ENCODE results near the gene ZNF688.
A peak's percentile ranks its signal among the peaks of the same experiment; 100 is the strongest.
"Not testable (repeated sequence)": the region's sequence is repeated elsewhere in the genome, so short reads cannot be mapped to it uniquely, and the experiment has no call there.

The ZNF688 gene

DNA sequence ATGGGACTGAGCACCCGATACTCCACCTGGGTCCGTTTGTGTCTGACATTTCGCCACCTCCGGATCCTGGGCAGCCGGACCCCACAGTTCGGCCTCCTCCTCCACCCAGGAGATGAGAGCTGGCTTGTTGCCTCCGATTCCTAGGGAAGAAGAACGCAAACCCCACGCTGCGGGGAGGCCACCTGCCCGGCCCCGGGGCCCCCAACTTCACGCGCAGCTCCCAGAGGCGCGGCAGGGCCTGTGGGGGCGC lies 13.9 kb downstream of the ZNF688 start:
- no peak for DNase-seq (ENCODE audit: low spot score)

GRCh38 chr16:30556125-30556473 lies 15.4 kb downstream of the ZNF688 start:
- no peak for DNase-seq (ENCODE audit: low spot score)

GRCh38 chr16:30555315-30556124 lies 16.0 kb downstream of the ZNF688 start:
- DNase-seq (ENCODE audit: low spot score) = no peak

GRCh38 chr16:30554557-30555314 lies 16.8 kb downstream of the ZNF688 start:
- DNase-seq (ENCODE audit: low spot score) = peak; percentile 66

- no peak for DNase-seq (ENCODE audit: low spot score)
These were observed 18.1 kb downstream of the ZNF688 start for GRCh38 chr16:30553393-30553899.

- DNase-seq (ENCODE audit: low spot score) = no peak
These were observed 18.6 kb downstream of the ZNF688 start for GRCh38 chr16:30552956-30553355.

DNA sequence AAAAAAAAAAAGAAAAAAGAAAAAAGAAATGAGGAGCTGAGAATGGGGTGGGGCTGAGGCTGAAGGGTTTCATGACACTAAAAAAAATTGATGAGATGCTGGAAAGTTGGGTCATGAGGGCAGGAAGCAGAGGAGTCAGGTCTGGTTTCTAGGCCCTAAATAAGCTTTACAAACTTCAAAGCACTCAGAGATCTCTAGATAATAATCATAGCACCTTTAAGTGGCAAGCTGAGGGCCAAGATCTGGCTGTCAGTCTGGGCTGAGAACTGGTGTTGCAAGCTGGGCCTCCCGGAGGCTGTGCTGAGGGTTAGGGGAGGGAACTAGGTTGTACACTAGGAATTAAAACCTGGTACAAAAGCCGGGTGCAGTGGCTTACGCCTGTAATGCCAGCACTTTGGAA lies 19.7 kb downstream of the ZNF688 start:
- no peak for DNase-seq (ENCODE audit: low spot score)

- DNase-seq (ENCODE audit: low spot score) = no peak
These were observed 22.9 kb downstream of the ZNF688 start for GRCh38 chr16:30548416-30549253.

DNA sequence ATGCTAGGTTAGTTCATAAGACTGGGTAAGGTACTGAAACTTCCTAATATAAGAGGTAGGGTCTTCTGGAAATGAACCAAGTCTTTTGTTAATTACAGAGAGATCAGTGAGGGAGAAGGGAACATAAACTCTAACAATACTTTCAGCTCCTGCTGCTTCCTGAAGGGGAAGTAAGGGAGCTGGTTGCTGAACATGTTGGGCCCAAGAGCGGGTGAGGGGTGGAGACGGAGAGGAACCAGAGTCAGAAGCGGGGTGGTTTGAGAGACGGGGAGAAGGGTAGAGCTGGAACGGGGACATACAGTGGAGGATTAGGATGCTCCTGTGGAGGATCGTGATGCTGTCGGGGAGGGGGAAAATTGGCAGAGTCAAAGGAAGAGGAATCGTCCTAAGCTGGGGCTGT lies 25.4 kb downstream of the ZNF688 start:
- DNase-seq (ENCODE audit: low spot score) = no peak

DNA sequence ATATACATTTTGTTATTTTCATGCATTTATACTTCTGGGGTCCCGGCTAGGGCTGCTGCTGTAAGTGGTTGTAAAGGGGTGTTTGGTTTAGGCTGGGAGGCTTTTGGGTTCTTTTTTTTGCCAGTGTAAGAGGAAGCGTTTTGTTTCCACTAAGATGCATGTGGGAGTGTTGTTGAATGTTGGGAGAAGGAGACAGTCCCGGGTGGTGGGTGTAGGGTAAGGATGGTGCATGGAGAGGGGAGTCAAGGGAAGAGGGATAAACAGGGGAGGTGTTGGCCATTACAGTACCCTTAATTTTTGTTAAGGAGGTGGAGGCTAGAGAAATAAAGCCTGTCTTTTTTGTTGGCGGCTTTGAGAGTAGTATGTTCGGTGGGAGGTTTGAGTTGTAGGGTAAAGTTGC lies 28.4 kb downstream of the ZNF688 start:
- no peak for DNase-seq (ENCODE audit: low spot score)

DNA sequence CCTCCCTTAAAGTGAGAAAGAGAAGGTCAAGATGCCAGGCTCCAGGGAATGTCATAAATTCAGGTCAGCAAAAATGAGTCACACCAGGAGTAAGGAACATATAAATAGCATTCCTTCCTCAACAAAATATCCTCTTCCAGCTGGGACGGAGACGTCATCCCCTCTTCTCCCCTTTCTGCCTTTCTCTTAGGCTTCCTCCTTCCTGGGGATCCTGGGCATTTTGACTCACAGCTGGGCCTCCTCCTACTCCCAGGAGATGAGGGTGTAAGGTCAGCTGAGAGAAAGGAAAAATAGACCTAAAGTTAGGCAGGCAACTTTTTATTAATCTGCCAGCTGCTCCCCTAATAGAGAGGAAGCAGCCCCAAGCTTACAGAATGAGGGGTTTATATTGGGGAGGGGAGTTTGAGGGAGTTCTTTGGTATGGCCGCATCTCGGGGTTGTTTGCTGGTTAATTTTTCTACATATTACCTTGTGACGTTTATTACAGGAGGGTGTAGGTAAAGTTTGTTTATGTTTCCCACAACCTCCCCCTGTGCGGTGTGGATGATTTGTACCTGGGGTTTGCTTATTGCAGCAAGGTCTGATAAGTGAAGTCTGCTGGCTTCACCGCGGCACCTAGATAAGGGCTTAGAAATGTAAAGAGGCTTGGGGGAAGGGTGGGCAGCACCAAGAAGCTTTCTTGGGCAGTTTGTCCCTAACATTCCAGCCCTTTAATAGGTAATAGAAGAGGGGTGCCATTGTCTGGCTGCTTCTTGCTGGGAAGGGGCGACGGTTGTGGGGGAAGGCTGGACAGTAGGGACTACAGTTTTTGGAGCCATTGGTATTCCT lies 29.8 kb downstream of the ZNF688 start:
- peak; percentile 75 for DNase-seq (ENCODE audit: low spot score)

- DNase-seq (ENCODE audit: low spot score) = not testable (repeated sequence)
These were observed 30.5 kb downstream of the ZNF688 start for GRCh38 chr16:30540916-30541464.

DNA sequence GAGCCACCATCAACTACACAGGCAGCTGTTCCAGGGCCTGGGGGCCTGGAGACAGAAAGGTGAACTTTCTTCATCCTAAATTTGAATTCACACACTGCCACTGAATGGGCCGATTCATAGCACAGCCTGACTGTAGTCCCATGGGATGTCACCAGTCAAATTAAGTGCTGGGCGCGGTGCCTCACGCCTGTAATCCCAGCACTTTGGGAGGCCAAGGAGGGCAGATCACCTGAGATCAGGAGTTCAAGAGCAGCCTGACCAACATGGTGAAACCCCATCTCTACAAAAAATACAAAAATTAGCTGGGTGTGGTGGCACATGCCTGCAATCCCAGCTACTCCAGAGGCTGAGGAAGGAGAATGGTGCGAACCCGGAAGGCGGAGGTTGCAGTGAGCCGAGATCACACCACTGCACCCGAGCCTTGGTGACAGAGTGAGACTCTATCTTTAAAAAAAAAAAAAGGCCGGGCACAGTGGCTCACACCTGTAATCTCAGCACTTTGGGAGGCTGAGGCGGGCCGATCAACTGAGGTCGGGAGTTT lies 31.5 kb downstream of the ZNF688 start:
- DNase-seq (ENCODE audit: low spot score) = not testable (repeated sequence)

GRCh38 chr16:30539000-30539964 lies 32.2 kb downstream of the ZNF688 start:
- no peak for DNase-seq (ENCODE audit: low spot score)

DNA sequence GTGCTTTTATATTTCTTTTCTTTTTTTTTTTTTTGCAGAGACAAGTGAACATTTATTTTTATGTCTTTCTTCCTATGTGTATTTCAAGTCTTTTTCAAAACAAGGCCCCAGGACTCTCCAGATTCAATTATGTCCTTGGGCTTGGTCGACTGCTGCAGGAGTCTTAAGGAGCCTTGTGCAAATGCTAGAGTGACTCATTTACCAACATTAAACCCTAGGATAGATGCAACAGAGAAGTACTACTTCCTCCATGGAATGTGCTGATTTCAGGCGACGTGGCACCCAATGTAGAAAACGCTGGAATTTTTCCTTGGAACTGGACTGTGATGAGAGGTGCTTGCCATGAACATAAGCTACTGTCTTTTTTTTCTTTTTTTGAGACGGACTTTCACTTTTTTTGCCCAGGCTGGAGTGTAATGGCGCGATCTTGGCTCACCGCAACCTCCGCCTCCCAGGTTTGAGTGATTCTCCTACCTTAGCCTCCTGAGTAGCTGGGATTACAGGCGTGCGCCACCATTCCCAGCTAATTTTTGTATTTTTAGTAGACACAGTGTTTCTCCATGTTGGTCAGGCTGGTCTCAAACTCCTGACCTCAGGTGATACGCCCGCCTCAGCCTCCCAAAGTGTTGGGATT lies 35.0 kb downstream of the ZNF688 start:
- DNase-seq (ENCODE audit: low spot score) = not testable (repeated sequence)

- peak; percentile 62 for DNase-seq (ENCODE audit: low spot score)
These were observed 35.7 kb downstream of the ZNF688 start for GRCh38 chr16:30535777-30536190.

DNA sequence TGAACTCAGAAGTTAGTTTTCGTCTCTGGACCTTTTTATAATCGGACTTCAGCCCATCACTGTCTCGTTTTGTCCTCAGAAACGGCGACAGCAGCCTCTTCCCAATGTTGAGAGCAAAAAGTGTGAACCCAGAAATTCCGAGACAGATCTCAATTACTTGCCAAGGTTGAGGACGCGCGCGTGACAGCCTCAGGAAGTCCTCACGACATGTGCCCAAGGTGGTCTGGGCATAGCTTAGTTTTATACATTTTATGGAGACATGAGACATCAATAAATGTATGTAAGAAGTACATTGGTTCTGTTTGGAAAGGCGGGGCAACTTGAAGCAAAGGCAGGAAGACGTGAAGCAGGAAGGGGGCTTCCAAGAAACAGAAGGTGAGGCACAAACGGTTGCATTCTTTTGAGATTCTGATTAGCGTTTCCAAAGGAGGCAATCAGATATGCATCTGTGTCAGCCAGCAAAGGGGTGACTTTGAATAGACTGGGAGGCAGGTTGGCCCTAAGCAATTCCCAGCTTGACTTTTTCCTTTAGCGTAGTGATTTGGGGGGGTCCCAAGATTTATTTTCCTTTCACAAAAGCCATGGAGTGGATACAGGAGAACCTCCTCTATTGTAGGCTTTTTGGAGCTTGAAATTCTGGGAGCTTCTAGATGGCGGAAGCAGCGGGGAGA lies 36.3 kb downstream of the ZNF688 start:
- DNase-seq (ENCODE audit: low spot score) = no peak

DNA sequence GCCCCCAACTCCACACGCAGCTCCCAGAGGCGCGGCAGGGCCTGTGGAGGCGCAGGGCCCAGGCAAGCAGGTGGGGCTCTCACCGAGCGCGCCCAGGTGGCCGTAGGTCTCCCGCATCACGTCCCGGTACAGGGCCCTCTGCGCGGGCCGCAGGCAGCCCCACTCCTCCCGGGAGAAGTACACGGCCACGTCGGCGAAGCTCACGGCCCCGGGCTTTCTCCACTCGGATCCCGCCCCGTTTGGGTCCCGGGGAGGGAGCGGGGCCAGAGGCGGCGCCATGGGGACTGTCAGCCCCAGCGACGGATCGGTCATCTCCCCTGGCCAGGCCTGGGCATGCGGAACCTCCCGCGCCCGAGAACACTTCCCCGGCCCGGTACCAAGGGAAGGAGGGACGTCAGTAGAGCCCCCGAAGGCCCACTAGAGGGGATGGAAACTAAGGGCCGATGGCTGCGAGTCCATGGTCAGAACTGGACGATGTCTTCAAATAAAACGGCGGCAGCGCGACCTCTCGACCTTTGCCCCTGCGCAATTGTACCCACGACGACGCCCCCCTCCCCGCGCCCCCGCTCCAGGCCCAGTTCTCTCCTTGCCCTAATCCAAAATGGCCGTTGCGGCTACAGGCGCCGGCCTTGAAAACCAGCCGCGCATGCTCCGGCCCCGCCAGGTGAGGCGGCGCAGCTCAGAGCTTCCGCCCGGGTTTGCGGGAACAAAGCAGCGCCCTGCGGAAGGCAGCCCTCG lies 37.0 kb downstream of the ZNF688 start, which contains the start of gene ZNF747:
Gene ZNF747, minus strand, starts transcription at position 491 of the 738 bp plus-strand sequence. Its CDS starts 179 bp downstream, at position 312.
- peak; percentile 69 for DNase-seq (ENCODE audit: low spot score)
